Nephron progenitor cell (in vitro differentiated cells): ENCODE results near the gene GLRX5.

Experiments
- DNase-seq: peaks from one replicate; pipeline ENCODE4 v3.0.0; 2021
- H3K27ac Mint-ChIP-seq: 2 replicates; pipeline ENCODE4 v1.8.0; 2021; ENCODE audit warnings: mild to moderate bottlenecking, moderate library complexity, mixed read lengths
- H3K27me3 Mint-ChIP-seq: 2 replicates; pipeline ENCODE4 v1.8.0; 2021; ENCODE audit warnings: mild to moderate bottlenecking, low read depth, mixed read lengths; ENCODE audit not compliant: poor library complexity
- H3K36me3 Mint-ChIP-seq: 2 replicates; pipeline ENCODE4 v1.8.0; 2021; ENCODE audit warnings: low read depth, mixed read lengths
- H3K4me1 Mint-ChIP-seq: 2 replicates; pipeline ENCODE4 v1.8.0; 2021; ENCODE audit warnings: mixed read lengths
- H3K4me3 Mint-ChIP-seq: 2 replicates; pipeline ENCODE4 v1.8.0; 2021; ENCODE audit warnings: mild to moderate bottlenecking, moderate library complexity, mixed read lengths
- H3K9me3 Mint-ChIP-seq: 2 replicates; pipeline ENCODE4 v1.8.0; 2021; ENCODE audit warnings: mild to moderate bottlenecking, moderate library complexity, mixed read lengths
- CTCF ChIP-seq: fragments of 200-600 bp; sonication (generic); IDR thresholded peaks from 2 replicates; pipeline ENCODE4 v1.5.0; 2021; ENCODE audit warnings: antibody characterized with exemption

Gene GLRX5

GRCh38 chr14:95534299-95535225, at the start of gene GLRX5:
GLRX5 (plus strand) TSS chr14:95535050; CDS start chr14:95535090, 40 bp downstream.
- Mint-ChIP-seq H3K4me3 (peak within 1 kb of the TSS; percentile 97), H3K27me3 (no peaks in the 10 kb centered on the region), H3K36me3 (peaks cover 23% of the 10 kb centered on the region), H3K4me1 (peaks cover 81% of the 10 kb centered on the region), H3K27ac (peak within 1 kb of the TSS; percentile 96), H3K9me3 (no peaks in the 10 kb centered on the region)
- DNase-seq, result peak; percentile 95
- no peak for TF ChIP-seq CTCF

- no peaks in the 10 kb centered on the region for H3K9me3 Mint-ChIP-seq
- TF ChIP-seq CTCF, result no peak
- no peak overlapping the region for H3K4me3 Mint-ChIP-seq
- no peaks in the 10 kb centered on the region for H3K36me3 Mint-ChIP-seq
- no peak for DNase-seq
- peaks cover 23% of the 10 kb centered on the region for H3K27me3 Mint-ChIP-seq
- H3K27ac Mint-ChIP-seq, result no peak overlapping the region
- H3K4me1 Mint-ChIP-seq, result peaks cover 27% of the 10 kb centered on the region
These were observed 49.5 kb upstream of the GLRX5 start for GRCh38 chr14:95485222-95485819.

- Mint-ChIP-seq H3K4me1 (peaks cover 16% of the 10 kb centered on the region), H3K4me3 (no peak overlapping the region), H3K27ac (no peak overlapping the region), H3K9me3 (peaks cover 8% of the 10 kb centered on the region), H3K27me3 (peaks cover 22% of the 10 kb centered on the region), H3K36me3 (no peaks in the 10 kb centered on the region)
- no peak for DNase-seq
- TF ChIP-seq CTCF, result no peak
These were observed 47.8 kb upstream of the GLRX5 start for GRCh38 chr14:95486875-95487668.

- Mint-ChIP-seq H3K36me3 (no peaks in the 10 kb centered on the region), H3K4me1 (peaks cover 16% of the 10 kb centered on the region), H3K9me3 (peaks cover 8% of the 10 kb centered on the region), H3K27me3 (peaks cover 22% of the 10 kb centered on the region), H3K27ac (no peak overlapping the region), H3K4me3 (no peak overlapping the region)
- DNase-seq, result no peak
- TF ChIP-seq CTCF, result no peak
These were observed 47.2 kb upstream of the GLRX5 start for GRCh38 chr14:95487669-95488084.

- H3K27ac Mint-ChIP-seq, result no peak overlapping the region
- no peak for TF ChIP-seq CTCF
- H3K9me3 Mint-ChIP-seq, result peaks cover 8% of the 10 kb centered on the region
- DNase-seq, result no peak
- peaks cover 22% of the 10 kb centered on the region for H3K27me3 Mint-ChIP-seq
- no peaks in the 10 kb centered on the region for H3K36me3 Mint-ChIP-seq
- no peak overlapping the region for H3K4me3 Mint-ChIP-seq
- peaks cover 10% of the 10 kb centered on the region for H3K4me1 Mint-ChIP-seq
These were observed 46.3 kb upstream of the GLRX5 start for GRCh38 chr14:95488376-95489213.
